ENCODE data around the gene TXNL4B. TPM values are rescaled to one million over a fixed set of nuclear protein-coding genes. Genes with fewer than 3 reads are reported as not detected.
A peak's percentile ranks its signal among the peaks of the same experiment; 100 is the strongest.

TXNL4B gene
- total RNA-seq, 2 donors from 2014 or later: 29.3 to 34.4 TPM

GRCh38 chr16:72124761-72125634 is 31.6 kb upstream of the TXNL4B start:
- no peaks in the 10 kb centered on the region for H3K27me3 Mint-ChIP-seq (ENCODE audit: low read depth)
- ATAC-seq (replicated peaks in 1 of 2): peak; percentile 33 to 57
- peak; percentile 55 to 64 for DNase-seq
- no peak overlapping the region for H3K27ac Mint-ChIP-seq
- no peaks in the 10 kb centered on the region for H3K9me3 Mint-ChIP-seq
- no peak overlapping the region for H3K4me3 Mint-ChIP-seq
- no peaks in the 10 kb centered on the region for H3K36me3 Mint-ChIP-seq (ENCODE audit: insufficient read depth in 2 of 2)
- no peaks in the 10 kb centered on the region for H3K4me1 Mint-ChIP-seq (ENCODE audit: low read depth)

- no peaks in the 10 kb centered on the region for H3K4me1 Mint-ChIP-seq (ENCODE audit: low read depth)
- no peak for DNase-seq
- H3K27me3 Mint-ChIP-seq (ENCODE audit: low read depth): no peaks in the 10 kb centered on the region
- no peak for ATAC-seq (replicated peaks in 1 of 2)
- no peaks in the 10 kb centered on the region for H3K9me3 Mint-ChIP-seq
- no peak overlapping the region for H3K4me3 Mint-ChIP-seq
- H3K27ac Mint-ChIP-seq: no peak overlapping the region
- no peaks in the 10 kb centered on the region for H3K36me3 Mint-ChIP-seq (ENCODE audit: insufficient read depth in 2 of 2)
These were observed 30.7 kb upstream of the TXNL4B start for GRCh38 chr16:72124148-72124547.

GRCh38 chr16:72123426-72123825 is 30.0 kb upstream of the TXNL4B start:
- no peak for DNase-seq
- Mint-ChIP-seq H3K4me3 (no peak overlapping the region), H3K27ac (no peak overlapping the region), H3K27me3 (ENCODE audit: low read depth) (no peaks in the 10 kb centered on the region), H3K36me3 (ENCODE audit: insufficient read depth in 2 of 2) (no peaks in the 10 kb centered on the region), H3K4me1 (ENCODE audit: low read depth) (no peaks in the 10 kb centered on the region), H3K9me3 (no peaks in the 10 kb centered on the region)
- ATAC-seq (replicated peaks in 1 of 2): no peak

- H3K27me3 Mint-ChIP-seq (ENCODE audit: low read depth): no peaks in the 10 kb centered on the region
- no peaks in the 10 kb centered on the region for H3K9me3 Mint-ChIP-seq
- DNase-seq (no peak), ATAC-seq (replicated peaks in 1 of 2) (no peak)
- no peak overlapping the region for H3K27ac Mint-ChIP-seq
- H3K4me1 Mint-ChIP-seq (ENCODE audit: low read depth): no peaks in the 10 kb centered on the region
- H3K36me3 Mint-ChIP-seq (ENCODE audit: insufficient read depth in 2 of 2): no peaks in the 10 kb centered on the region
- H3K4me3 Mint-ChIP-seq: no peak overlapping the region
These were observed 29.5 kb upstream of the TXNL4B start for GRCh38 chr16:72122916-72123315.

- Mint-ChIP-seq H3K4me3 (no peak overlapping the region), H3K4me1 (ENCODE audit: low read depth) (no peaks in the 10 kb centered on the region), H3K9me3 (no peaks in the 10 kb centered on the region), H3K27me3 (ENCODE audit: low read depth) (no peaks in the 10 kb centered on the region), H3K36me3 (ENCODE audit: insufficient read depth in 2 of 2) (no peaks in the 10 kb centered on the region), H3K27ac (no peak overlapping the region)
- no peak for ATAC-seq (replicated peaks in 1 of 2)
- DNase-seq: no peak
These were observed 28.9 kb upstream of the TXNL4B start for GRCh38 chr16:72122308-72122707.

- Mint-ChIP-seq H3K4me3 (no peak overlapping the region), H3K27me3 (ENCODE audit: low read depth) (no peaks in the 10 kb centered on the region), H3K4me1 (ENCODE audit: low read depth) (no peaks in the 10 kb centered on the region), H3K27ac (no peak overlapping the region), H3K9me3 (no peaks in the 10 kb centered on the region), H3K36me3 (ENCODE audit: insufficient read depth in 2 of 2) (no peaks in the 10 kb centered on the region)
- no peak for DNase-seq
- ATAC-seq (replicated peaks in 1 of 2): no peak
These were observed 26.6 kb upstream of the TXNL4B start for GRCh38 chr16:72120026-72120425.

GRCh38 chr16:72113616-72113945 is 20.2 kb upstream of the TXNL4B start:
- Mint-ChIP-seq H3K27me3 (ENCODE audit: low read depth) (no peaks in the 10 kb centered on the region), H3K27ac (no peak overlapping the region), H3K4me3 (no peak overlapping the region), H3K36me3 (ENCODE audit: insufficient read depth in 2 of 2) (peaks cover 0 to 8% of the 10 kb centered on the region in 2 donors), H3K4me1 (ENCODE audit: low read depth) (no peaks in the 10 kb centered on the region), H3K9me3 (no peaks in the 10 kb centered on the region)
- ATAC-seq (replicated peaks in 1 of 2) (no peak), DNase-seq (no peak)

- Mint-ChIP-seq H3K4me3 (no peak overlapping the region), H3K27me3 (ENCODE audit: low read depth) (no peaks in the 10 kb centered on the region), H3K36me3 (ENCODE audit: insufficient read depth in 2 of 2) (peaks cover 0 to 10% of the 10 kb centered on the region in 2 donors), H3K27ac (no peak overlapping the region), H3K4me1 (ENCODE audit: low read depth) (no peaks in the 10 kb centered on the region), H3K9me3 (no peaks in the 10 kb centered on the region)
- DNase-seq (no peak), ATAC-seq (replicated peaks in 1 of 2) (no peak)
These were observed 19.6 kb upstream of the TXNL4B start for GRCh38 chr16:72112906-72113615.

- Mint-ChIP-seq H3K27me3 (ENCODE audit: low read depth) (no peaks in the 10 kb centered on the region), H3K4me1 (ENCODE audit: low read depth) (no peaks in the 10 kb centered on the region), H3K4me3 (no peak overlapping the region), H3K27ac (no peak overlapping the region), H3K9me3 (no peaks in the 10 kb centered on the region), H3K36me3 (ENCODE audit: insufficient read depth in 2 of 2) (peaks cover 0 to 16% of the 10 kb centered on the region in 2 donors)
- no peak for ATAC-seq (replicated peaks in 1 of 2)
- DNase-seq: no peak
These were observed 19.0 kb upstream of the TXNL4B start for GRCh38 chr16:72112452-72112792.

- H3K9me3 Mint-ChIP-seq: no peaks in the 10 kb centered on the region
- H3K4me3 Mint-ChIP-seq: no peak overlapping the region
- H3K36me3 Mint-ChIP-seq (ENCODE audit: insufficient read depth in 2 of 2): peaks cover 0 to 19% of the 10 kb centered on the region in 2 donors
- H3K27ac Mint-ChIP-seq: no peak overlapping the region
- DNase-seq (no peak), ATAC-seq (replicated peaks in 1 of 2) (peak in 1 of 2 donors; percentile 28)
- H3K4me1 Mint-ChIP-seq (ENCODE audit: low read depth): no peaks in the 10 kb centered on the region
- H3K27me3 Mint-ChIP-seq (ENCODE audit: low read depth): no peaks in the 10 kb centered on the region
These were observed 18.4 kb upstream of the TXNL4B start for GRCh38 chr16:72111657-72112451.

GRCh38 chr16:72110662-72111615 is 17.5 kb upstream of the TXNL4B start:
- H3K9me3 Mint-ChIP-seq: no peaks in the 10 kb centered on the region
- ATAC-seq (replicated peaks in 1 of 2) (no peak), DNase-seq (no peak)
- peaks cover 3 to 19% of the 10 kb centered on the region in 2 donors for H3K36me3 Mint-ChIP-seq (ENCODE audit: insufficient read depth in 2 of 2)
- no peaks in the 10 kb centered on the region for H3K27me3 Mint-ChIP-seq (ENCODE audit: low read depth)
- H3K4me1 Mint-ChIP-seq (ENCODE audit: low read depth): no peaks in the 10 kb centered on the region
- no peak overlapping the region for H3K4me3 Mint-ChIP-seq
- no peak overlapping the region for H3K27ac Mint-ChIP-seq

- Mint-ChIP-seq H3K4me1 (ENCODE audit: low read depth) (no peaks in the 10 kb centered on the region), H3K36me3 (ENCODE audit: insufficient read depth in 2 of 2) (peaks cover 3 to 28% of the 10 kb centered on the region in 2 donors), H3K9me3 (no peaks in the 10 kb centered on the region), H3K27me3 (ENCODE audit: low read depth) (no peaks in the 10 kb centered on the region), H3K27ac (no peak overlapping the region), H3K4me3 (no peak overlapping the region)
- DNase-seq (no peak), ATAC-seq (replicated peaks in 1 of 2) (no peak)
These were observed 16.6 kb upstream of the TXNL4B start for GRCh38 chr16:72109966-72110530.
